ENCODE measurements around the gene ADGRA1. TPM values are rescaled to one million over a fixed set of nuclear protein-coding genes. Genes with fewer than 3 reads are reported as not detected.

The ADGRA1 gene
- total and polyA plus RNA-seq, 2 of the 13 experiments (the other 11 are each of a cell fraction or from before 2014, with no cell fraction given), result not detected

DNA sequence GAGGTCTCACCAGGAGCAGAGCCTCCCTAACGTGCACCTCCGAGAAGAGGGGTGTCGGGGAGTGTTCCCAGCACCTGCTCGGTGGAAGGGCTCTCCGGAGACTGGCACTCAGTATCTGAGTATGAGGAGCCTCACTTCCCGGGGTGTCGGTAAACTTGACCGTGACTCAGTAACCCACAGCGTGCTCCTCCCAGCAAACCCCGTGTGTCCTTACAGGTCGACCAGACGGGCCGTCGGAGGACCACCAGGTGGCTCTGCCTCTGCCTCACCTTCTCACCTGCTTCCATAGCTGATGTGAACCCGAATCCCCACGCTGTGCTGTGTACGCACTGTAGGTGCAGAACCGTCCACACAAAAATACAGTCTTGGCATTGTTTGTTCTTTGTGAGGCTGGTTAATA is 43.3 kb downstream of the ADGRA1 start:
- no TSS peak for BruUV-seq (replicated peaks)
- Histone ChIP-seq H3K9me3 (ENCODE audit: low read length) (no peaks in the 10 kb centered on the region), H3K4me1 (ENCODE audit: insufficient read depth, low read length) (no peaks in the 10 kb centered on the region), H3K27me3 (ENCODE audit: control insufficient read depth in 1 of 2, insufficient read depth in 2 of 2, low read length in 2 of 2) (peaks cover 6 to 26% of the 10 kb centered on the region in 2 experiments; a peak in 4 of 5 replicates), H3K27ac (ENCODE audit: extremely low read length, insufficient read depth, low read length) (no peak overlapping the region), H3K9ac (ENCODE audit: insufficient read depth, low read depth, low read length) (no peak overlapping the region), H3K79me2 (ENCODE audit: insufficient read depth, low read length) (no peaks in the 10 kb centered on the region), H3K4me2 (ENCODE audit: low read depth, low read length) (no peak overlapping the region), H2AFZ (ENCODE audit: low read length) (no peak overlapping the region), H3K4me3 (replicated peaks in 1 of 3; ENCODE audit: insufficient read depth in 1 of 3, low read depth in 2 of 3, low read length in 3 of 3) (no peak overlapping the region), H4K20me1 (ENCODE audit: insufficient read depth, low read length) (no peaks in the 10 kb centered on the region), H3K36me3 (replicated peaks in 1 of 2; ENCODE audit: control insufficient read depth in 1 of 2, insufficient read depth in 2 of 2, low read length in 2 of 2) (no peaks in the 10 kb centered on the region)
- FAIRE-seq, result no peak
- WGBS (ENCODE audit: low lambda C conversion rate), result 26% methylated on average over 15 of the region's 18 CpGs
- no peak for DNase-seq (ENCODE audit: low spot score)
- CTCF ChIA-PET (ENCODE audit: low intra/inter-chr PET ratio, low total read pairs), result no interaction called here
- in situ Hi-C loops (cut with HindIII; ENCODE audit: extremely low pct_ligation_motif_present, low pct_unique_long_range_greater_than_20kb) (no loop called here), intact Hi-C loops (cut with micrococcal nuclease; ENCODE audit: unreplicated experiment) (no loop called here)
- ATAC-seq, result no peak
- TF ChIP-seq AHR (CRISPR knock-in tag; IDR thresholded peaks at IDR 0.05) (no peak), ZNF430 (CRISPR knock-in tag; IDR thresholded peaks at IDR 0.05) (no peak), IRF2 (CRISPR knock-in tag; IDR thresholded peaks at IDR 0.05) (no peak), MTA3 (CRISPR knock-in tag; IDR thresholded peaks at IDR 0.05) (no peak), CHCHD3 (CRISPR knock-in tag; IDR thresholded peaks at IDR 0.05) (no peak), ZZZ3 (CRISPR knock-in tag; IDR thresholded peaks at IDR 0.05; ENCODE audit: borderline replicate concordance) (no peak), REXO4 (CRISPR knock-in tag; IDR thresholded peaks at IDR 0.05; ENCODE audit: borderline replicate concordance) (no peak), MAF1 (CRISPR knock-in tag; IDR thresholded peaks at IDR 0.05; ENCODE audit: borderline replicate concordance) (no peak), ZNF326 (CRISPR knock-in tag; IDR thresholded peaks at IDR 0.05; ENCODE audit: borderline replicate concordance) (no peak), ZBTB40 (IDR thresholded peaks at IDR 0.05) (no peak), ZBTB40 (CRISPR knock-in tag; IDR thresholded peaks at IDR 0.05) (no peak)
- TF ChIP-seq, protein P1, sequence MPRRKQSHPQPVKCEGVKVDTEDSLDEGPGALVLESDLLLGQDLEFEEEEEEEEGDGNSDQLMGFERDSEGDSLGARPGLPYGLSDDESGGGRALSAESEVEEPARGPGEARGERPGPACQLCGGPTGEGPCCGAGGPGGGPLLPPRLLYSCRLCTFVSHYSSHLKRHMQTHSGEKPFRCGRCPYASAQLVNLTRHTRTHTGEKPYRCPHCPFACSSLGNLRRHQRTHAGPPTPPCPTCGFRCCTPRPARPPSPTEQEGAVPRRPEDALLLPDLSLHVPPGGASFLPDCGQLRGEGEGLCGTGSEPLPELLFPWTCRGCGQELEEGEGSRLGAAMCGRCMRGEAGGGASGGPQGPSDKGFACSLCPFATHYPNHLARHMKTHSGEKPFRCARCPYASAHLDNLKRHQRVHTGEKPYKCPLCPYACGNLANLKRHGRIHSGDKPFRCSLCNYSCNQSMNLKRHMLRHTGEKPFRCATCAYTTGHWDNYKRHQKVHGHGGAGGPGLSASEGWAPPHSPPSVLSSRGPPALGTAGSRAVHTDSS (CRISPR knock-in tag; conservative IDR thresholded peaks at IDR 0.05), result no peak
- TF ChIP-seq, protein P2, sequence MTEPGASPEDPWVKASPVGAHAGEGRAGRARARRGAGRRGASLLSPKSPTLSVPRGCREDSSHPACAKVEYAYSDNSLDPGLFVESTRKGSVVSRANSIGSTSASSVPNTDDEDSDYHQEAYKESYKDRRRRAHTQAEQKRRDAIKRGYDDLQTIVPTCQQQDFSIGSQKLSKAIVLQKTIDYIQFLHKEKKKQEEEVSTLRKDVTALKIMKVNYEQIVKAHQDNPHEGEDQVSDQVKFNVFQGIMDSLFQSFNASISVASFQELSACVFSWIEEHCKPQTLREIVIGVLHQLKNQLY (CRISPR knock-in tag; IDR thresholded peaks at IDR 0.05), result no peak
- POLR2A ChIA-PET, result no interaction called here

Measured in HepG2 (cell line).